HCT116 (cell line): ENCODE measurements around the gene POGLUT2.

ENCODE experiments used
- CBX3 ChIP-seq: IDR thresholded peaks from 2 replicates; pipeline ENCODE4 v1.6.1; 2012; ENCODE audit warnings: low read depth
- EGR1 ChIP-seq: IDR thresholded peaks from 2 replicates; pipeline ENCODE4 v1.6.1; 2012; ENCODE audit warnings: low read depth
- EZH2 ChIP-seq: fragments of 200-600 bp; sonication (generic); IDR thresholded peaks from 2 replicates; pipeline ENCODE4 v1.6.1; 2017; ENCODE audit warnings: antibody characterized with exemption, mixed run types
- EZH2phosphoT487 ChIP-seq: fragments of 200-600 bp; IDR thresholded peaks from 2 replicates; pipeline ENCODE4 v1.6.1; 2018; ENCODE audit warnings: antibody characterized with exemption, borderline replicate concordance
- POLR2A ChIP-seq: IDR thresholded peaks from 2 replicates; pipeline ENCODE4 v1.7.0; 2011; ENCODE audit warnings: borderline replicate concordance; ENCODE audit not compliant: insufficient read depth, insufficient read length; ENCODE audit errors: extremely low read depth
- POLR2AphosphoS5 ChIP-seq: IDR thresholded peaks from 2 replicates; pipeline ENCODE4 v1.6.1; 2011; ENCODE audit warnings: mild to moderate bottlenecking, low read depth, low read length, moderate library complexity
- RAD21 ChIP-seq: IDR thresholded peaks from 2 replicates; pipeline ENCODE4 v1.6.1; 2012; ENCODE audit warnings: low read depth, mild to moderate bottlenecking
- SP1 ChIP-seq: IDR thresholded peaks from 2 replicates; pipeline ENCODE4 v1.6.1; 2012; ENCODE audit warnings: low read depth
- TCF7L2 ChIP-seq: IDR thresholded peaks from 2 replicates; pipeline ENCODE4 v1.7.0; 2011; ENCODE audit warnings: borderline replicate concordance, inconsistent platforms; ENCODE audit not compliant: insufficient read depth, insufficient read length; ENCODE audit errors: extremely low read depth
- TF ChIP-seq, protein P1 (sequence below), 3 experiments: fragments of 200-600 bp in 1 of 3; sonication (generic) in 1 of 3; IDR thresholded peaks in 2 of 3; conservative IDR thresholded peaks in 1 of 3; 2 replicates each; pipeline ENCODE4 v1.5.1; 2012 to 2017; ENCODE audit warnings: low read depth in 2 of 3, low read length in 2 of 3, antibody characterized with exemption in 1 of 3, borderline replicate concordance in 1 of 3, control low read depth in 1 of 3, mild to moderate bottlenecking in 1 of 3, mixed read lengths in 1 of 3, mixed run types in 1 of 3, moderate library complexity in 1 of 3; ENCODE audit not compliant: insufficient read depth in 1 of 3
- TF ChIP-seq, protein P2 (sequence below): IDR thresholded peaks from 2 replicates; pipeline ENCODE4 v1.6.1; 2011; ENCODE audit warnings: mild to moderate bottlenecking, low read length, moderate library complexity; ENCODE audit not compliant: insufficient replicate concordance; ENCODE audit errors: extremely low read depth
- TF ChIP-seq, protein P3 (sequence below): IDR thresholded peaks from 2 replicates; pipeline ENCODE4 v1.6.1; 2012

DNA sequence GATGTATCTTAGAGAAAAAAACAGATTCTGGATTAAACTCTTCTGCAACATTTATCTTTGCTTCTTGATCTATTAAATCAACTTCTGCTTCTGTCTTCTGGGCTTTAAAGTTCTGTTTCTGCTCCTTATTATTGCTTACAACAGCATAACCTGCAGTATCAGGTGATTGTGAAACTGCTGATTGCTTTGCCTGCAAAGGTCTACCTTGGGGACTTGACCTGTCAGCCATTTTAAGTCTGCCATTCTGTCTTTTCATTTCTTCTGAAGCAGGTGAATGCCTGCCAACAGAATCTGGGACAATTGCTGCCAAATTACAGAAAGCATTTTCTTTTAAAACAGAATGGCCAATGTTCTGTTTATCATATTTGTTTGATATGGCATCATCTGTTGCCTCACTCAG is 56.3 kb downstream of the POGLUT2 start:
- TF ChIP-seq EZH2phosphoT487 (no peak), POLR2A (no peak), CBX3 (no peak), TCF7L2 (no peak), RAD21 (no peak), POLR2AphosphoS5 (no peak), EZH2 (no peak), EGR1 (no peak), SP1 (no peak)
- TF ChIP-seq, protein P1, sequence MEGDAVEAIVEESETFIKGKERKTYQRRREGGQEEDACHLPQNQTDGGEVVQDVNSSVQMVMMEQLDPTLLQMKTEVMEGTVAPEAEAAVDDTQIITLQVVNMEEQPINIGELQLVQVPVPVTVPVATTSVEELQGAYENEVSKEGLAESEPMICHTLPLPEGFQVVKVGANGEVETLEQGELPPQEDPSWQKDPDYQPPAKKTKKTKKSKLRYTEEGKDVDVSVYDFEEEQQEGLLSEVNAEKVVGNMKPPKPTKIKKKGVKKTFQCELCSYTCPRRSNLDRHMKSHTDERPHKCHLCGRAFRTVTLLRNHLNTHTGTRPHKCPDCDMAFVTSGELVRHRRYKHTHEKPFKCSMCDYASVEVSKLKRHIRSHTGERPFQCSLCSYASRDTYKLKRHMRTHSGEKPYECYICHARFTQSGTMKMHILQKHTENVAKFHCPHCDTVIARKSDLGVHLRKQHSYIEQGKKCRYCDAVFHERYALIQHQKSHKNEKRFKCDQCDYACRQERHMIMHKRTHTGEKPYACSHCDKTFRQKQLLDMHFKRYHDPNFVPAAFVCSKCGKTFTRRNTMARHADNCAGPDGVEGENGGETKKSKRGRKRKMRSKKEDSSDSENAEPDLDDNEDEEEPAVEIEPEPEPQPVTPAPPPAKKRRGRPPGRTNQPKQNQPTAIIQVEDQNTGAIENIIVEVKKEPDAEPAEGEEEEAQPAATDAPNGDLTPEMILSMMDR (IDR thresholded peaks at IDR 0.05 in 2 of 3, conservative IDR thresholded peaks at IDR 0.05 in 1 of 3; ENCODE audit: borderline replicate concordance in 1 of 3, insufficient read depth in 1 of 3, low read depth in 2 of 3, low read length in 2 of 3), result no peak
- TF ChIP-seq, protein P2, sequence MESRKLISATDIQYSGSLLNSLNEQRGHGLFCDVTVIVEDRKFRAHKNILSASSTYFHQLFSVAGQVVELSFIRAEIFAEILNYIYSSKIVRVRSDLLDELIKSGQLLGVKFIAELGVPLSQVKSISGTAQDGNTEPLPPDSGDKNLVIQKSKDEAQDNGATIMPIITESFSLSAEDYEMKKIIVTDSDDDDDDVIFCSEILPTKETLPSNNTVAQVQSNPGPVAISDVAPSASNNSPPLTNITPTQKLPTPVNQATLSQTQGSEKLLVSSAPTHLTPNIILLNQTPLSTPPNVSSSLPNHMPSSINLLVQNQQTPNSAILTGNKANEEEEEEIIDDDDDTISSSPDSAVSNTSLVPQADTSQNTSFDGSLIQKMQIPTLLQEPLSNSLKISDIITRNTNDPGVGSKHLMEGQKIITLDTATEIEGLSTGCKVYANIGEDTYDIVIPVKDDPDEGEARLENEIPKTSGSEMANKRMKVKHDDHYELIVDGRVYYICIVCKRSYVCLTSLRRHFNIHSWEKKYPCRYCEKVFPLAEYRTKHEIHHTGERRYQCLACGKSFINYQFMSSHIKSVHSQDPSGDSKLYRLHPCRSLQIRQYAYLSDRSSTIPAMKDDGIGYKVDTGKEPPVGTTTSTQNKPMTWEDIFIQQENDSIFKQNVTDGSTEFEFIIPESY, result no peak
- TF ChIP-seq, protein P3, sequence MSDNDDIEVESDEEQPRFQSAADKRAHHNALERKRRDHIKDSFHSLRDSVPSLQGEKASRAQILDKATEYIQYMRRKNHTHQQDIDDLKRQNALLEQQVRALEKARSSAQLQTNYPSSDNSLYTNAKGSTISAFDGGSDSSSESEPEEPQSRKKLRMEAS, result no peak
